Spinal cord (tissue), 10 donors: ENCODE measurements around the gene SLC22A25. TPM values are rescaled to one million over a fixed set of nuclear protein-coding genes. Genes with fewer than 3 reads are reported as not detected.

ENCODE experiments used
- DNase-seq, 6 donors: peaks; one replicate each; pipeline versions ENCODE4 v3.0.0 to v3.0.0-alpha.2; 2013 to 2015; ENCODE audit warnings: low spot score in 6 of 6, low read depth in 4 of 6
- H3K27ac ChIP-seq: one replicate; pipeline ENCODE4 v1.5.1; 2013; ENCODE audit warnings: low read depth, low read length, control low read depth
- H3K27me3 ChIP-seq: one replicate; pipeline ENCODE4 v1.6.1; 2013; ENCODE audit warnings: low read length; ENCODE audit not compliant: control insufficient read depth, insufficient read depth
- H3K36me3 ChIP-seq: one replicate; pipeline ENCODE4 v1.6.1; 2013; ENCODE audit warnings: low read length; ENCODE audit not compliant: control insufficient read depth, insufficient read depth
- H3K4me1 ChIP-seq: one replicate; pipeline ENCODE4 v1.6.1; 2013; ENCODE audit warnings: low read length; ENCODE audit not compliant: control insufficient read depth, insufficient read depth
- H3K4me3 ChIP-seq: one replicate; pipeline ENCODE4 v1.5.1; 2013; ENCODE audit warnings: low read depth, low read length, control low read depth
- H3K9me3 ChIP-seq: one replicate; pipeline ENCODE4 v1.6.1; 2013; ENCODE audit warnings: low read length; ENCODE audit not compliant: control insufficient read depth, insufficient read depth
- WGBS: methylation state at CpG from one replicate; pipeline ENCODE4 v1.1.5; 2013; ENCODE audit warnings: missing lambda C conversion rate; ENCODE audit not compliant: insufficient coverage; 5-methylcytosine and 5-hydroxymethylcytosine counted together
- long read RNA-seq, 4 donors: transcript quantifications; one replicate each; lab custom pipeline, GENCODE V29; 2026
- polyA plus RNA-seq, 2 donors: library from polyadenylated mRNA; unstranded; fragments of 120-200 nt; gene quantifications; one replicate each; pipeline ENCODE4 v1.2.1, GENCODE V29; 2013; ENCODE audit not compliant: insufficient read length in 2 of 2
- total RNA-seq, 2 donors: library from RNA; depleted of rRNA in 1 of 2; stranded (reverse); fragments of 120-200 nt in 1 of 2; fragments of >200 nt in 1 of 2; gene quantifications; one replicate each; pipeline versions ENCODE4 v1.2.3 to v1.2.4, GENCODE V29; 2013 to 2014
- donor health status: healthy.

Gene SLC22A25
- total RNA-seq (not detected), polyA plus RNA-seq (under 1 TPM in 1 of 2 donors, not detected in 1; 0.12 TPM)
- long read RNA-seq, donor 1 = 0 reads
- long read RNA-seq, donor 2 = 0 reads
- long read RNA-seq, donor 3 = 0 reads
- long read RNA-seq, donor 4 = 0 reads

GRCh38 chr11:63243533-63243932, at the start of gene SLC22A25:
SLC22A25 (minus strand) TSS chr11:63243599; CDS start chr11:63229652, 13,947 bp downstream.
- no peaks in the 10 kb centered on the region for H3K36me3 ChIP-seq
- H3K4me1 ChIP-seq = no peaks in the 10 kb centered on the region
- no peaks in the 10 kb centered on the region for H3K9me3 ChIP-seq
- H3K27me3 ChIP-seq = no peaks in the 10 kb centered on the region
- H3K27ac ChIP-seq = no peak within 1 kb of the TSS
- 88% methylated on average over 4 of the region's 5 CpGs for WGBS
- no peak for DNase-seq
- H3K4me3 ChIP-seq = no peak within 1 kb of the TSS

GRCh38 chr11:63290285-63290684, 46.9 kb upstream of the SLC22A25 start:
- no peak for DNase-seq
- no peaks in the 10 kb centered on the region for H3K36me3 ChIP-seq
- no peak overlapping the region for H3K4me3 ChIP-seq
- WGBS = 100% methylated on average over 1 of the region's 4 CpGs
- no peak overlapping the region for H3K27ac ChIP-seq
- H3K9me3 ChIP-seq = no peaks in the 10 kb centered on the region
- H3K27me3 ChIP-seq = no peaks in the 10 kb centered on the region
- no peaks in the 10 kb centered on the region for H3K4me1 ChIP-seq

DNA sequence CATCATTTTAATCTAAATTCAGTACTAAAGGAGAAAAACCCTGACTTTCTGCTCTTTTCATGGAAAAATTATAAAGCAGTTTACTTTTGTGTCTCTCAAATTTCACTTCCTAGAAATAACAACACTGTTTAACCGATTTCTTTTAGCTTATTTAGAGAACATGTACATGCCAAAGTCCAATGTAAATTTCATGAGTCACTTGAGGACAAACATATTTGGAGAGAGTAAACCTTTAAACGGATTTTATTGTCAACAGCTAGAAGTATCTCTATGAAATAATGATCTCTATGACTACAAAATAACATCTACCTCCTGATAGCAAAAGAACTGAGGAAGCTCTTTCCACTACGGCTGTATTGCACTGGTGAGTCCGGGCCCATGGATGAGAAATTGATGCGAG, 46.3 kb upstream of the SLC22A25 start:
- H3K4me1 ChIP-seq = no peaks in the 10 kb centered on the region
- no CpG with 5 or more reads among the region's 5 CpGs for WGBS
- no peaks in the 10 kb centered on the region for H3K27me3 ChIP-seq
- H3K9me3 ChIP-seq = no peaks in the 10 kb centered on the region
- DNase-seq = no peak
- no peak overlapping the region for H3K27ac ChIP-seq
- no peak overlapping the region for H3K4me3 ChIP-seq
- H3K36me3 ChIP-seq = no peaks in the 10 kb centered on the region

DNA sequence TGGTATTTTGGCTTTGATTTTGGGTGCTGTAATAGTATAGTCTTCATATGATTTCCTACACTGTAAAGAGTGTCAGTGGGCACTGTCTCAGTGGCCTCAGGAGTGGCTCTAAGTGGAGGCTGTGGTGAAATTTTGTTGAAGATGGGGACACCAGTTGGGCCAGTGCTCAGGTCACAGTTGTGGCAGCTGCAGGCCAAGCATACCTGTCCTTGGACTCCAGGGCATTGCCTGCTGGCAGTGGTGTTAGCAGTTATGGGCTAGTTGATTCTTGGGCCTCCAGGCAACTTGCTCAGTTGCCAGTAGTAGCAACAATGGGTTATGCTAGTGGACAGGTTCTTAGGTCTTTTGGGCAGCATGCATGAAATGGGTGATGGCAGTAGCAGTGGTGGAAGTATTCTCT, 39.2 kb upstream of the SLC22A25 start:
- Histone ChIP-seq H3K4me1 (no peaks in the 10 kb centered on the region), H3K27me3 (no peaks in the 10 kb centered on the region), H3K27ac (no peak overlapping the region), H3K36me3 (no peaks in the 10 kb centered on the region), H3K4me3 (no peak overlapping the region), H3K9me3 (no peaks in the 10 kb centered on the region)
- DNase-seq = no peak

- Histone ChIP-seq H3K36me3 (no peaks in the 10 kb centered on the region), H3K9me3 (no peaks in the 10 kb centered on the region), H3K27me3 (no peaks in the 10 kb centered on the region), H3K4me3 (no peak overlapping the region), H3K4me1 (no peaks in the 10 kb centered on the region), H3K27ac (no peak overlapping the region)
- no peak for DNase-seq
Observed at GRCh38 chr11:63280920-63281319, 37.5 kb upstream of the SLC22A25 start.

- Histone ChIP-seq H3K4me1 (no peaks in the 10 kb centered on the region), H3K9me3 (no peaks in the 10 kb centered on the region), H3K27me3 (no peaks in the 10 kb centered on the region), H3K36me3 (no peaks in the 10 kb centered on the region), H3K27ac (no peak overlapping the region), H3K4me3 (no peak overlapping the region)
- no peak for DNase-seq
- 20% methylated on average over 1 of the region's 1 CpG for WGBS
Observed at GRCh38 chr11:63277345-63277943, 34.0 kb upstream of the SLC22A25 start.

DNA sequence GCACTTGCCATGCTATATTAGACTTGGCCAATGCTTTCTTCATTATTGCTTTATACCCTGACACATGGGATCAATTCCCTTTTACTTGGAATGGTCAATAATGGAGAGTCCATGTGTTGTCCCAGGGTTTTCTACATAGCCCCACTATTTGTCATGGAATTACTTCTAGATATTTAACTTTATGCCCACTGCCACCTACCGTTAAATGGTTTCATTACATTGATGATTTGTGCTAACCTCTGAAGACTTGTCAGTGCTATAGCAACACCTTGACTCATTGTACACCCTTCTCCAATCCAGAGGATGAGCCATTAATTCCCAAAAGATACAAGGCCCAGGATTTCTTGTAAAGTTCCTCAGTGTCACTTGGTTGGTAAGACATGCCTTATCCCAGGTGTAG, 31.4 kb upstream of the SLC22A25 start:
- no peaks in the 10 kb centered on the region for H3K27me3 ChIP-seq
- no peak overlapping the region for H3K4me3 ChIP-seq
- 67% methylated on average over 1 of the region's 1 CpG for WGBS
- no peaks in the 10 kb centered on the region for H3K4me1 ChIP-seq
- no peaks in the 10 kb centered on the region for H3K36me3 ChIP-seq
- DNase-seq = no peak
- no peak overlapping the region for H3K27ac ChIP-seq
- H3K9me3 ChIP-seq = no peaks in the 10 kb centered on the region

GRCh38 chr11:63273685-63274084, 30.3 kb upstream of the SLC22A25 start:
- no peaks in the 10 kb centered on the region for H3K27me3 ChIP-seq
- no peaks in the 10 kb centered on the region for H3K36me3 ChIP-seq
- no peaks in the 10 kb centered on the region for H3K4me1 ChIP-seq
- H3K4me3 ChIP-seq = no peak overlapping the region
- DNase-seq = no peak
- H3K9me3 ChIP-seq = no peaks in the 10 kb centered on the region
- no peak overlapping the region for H3K27ac ChIP-seq
- WGBS = 100% methylated on average over 2 of the region's 3 CpGs

GRCh38 chr11:63262547-63262946, 19.1 kb upstream of the SLC22A25 start:
- no peaks in the 10 kb centered on the region for H3K9me3 ChIP-seq
- no peaks in the 10 kb centered on the region for H3K36me3 ChIP-seq
- H3K27ac ChIP-seq = no peak overlapping the region
- no peaks in the 10 kb centered on the region for H3K27me3 ChIP-seq
- no peak overlapping the region for H3K4me3 ChIP-seq
- WGBS = no CpG with 5 or more reads among the region's 3 CpGs
- DNase-seq = no peak
- no peaks in the 10 kb centered on the region for H3K4me1 ChIP-seq

- no peak for DNase-seq
- H3K27ac ChIP-seq = no peak overlapping the region
- H3K27me3 ChIP-seq = no peaks in the 10 kb centered on the region
- no CpG with 5 or more reads among the region's 2 CpGs for WGBS
- no peaks in the 10 kb centered on the region for H3K36me3 ChIP-seq
- no peaks in the 10 kb centered on the region for H3K4me1 ChIP-seq
- H3K4me3 ChIP-seq = no peak overlapping the region
- no peaks in the 10 kb centered on the region for H3K9me3 ChIP-seq
Observed at GRCh38 chr11:63251312-63251711, 7.9 kb upstream of the SLC22A25 start.
